ENCODE measurements around the gene KDM4C.

DNA sequence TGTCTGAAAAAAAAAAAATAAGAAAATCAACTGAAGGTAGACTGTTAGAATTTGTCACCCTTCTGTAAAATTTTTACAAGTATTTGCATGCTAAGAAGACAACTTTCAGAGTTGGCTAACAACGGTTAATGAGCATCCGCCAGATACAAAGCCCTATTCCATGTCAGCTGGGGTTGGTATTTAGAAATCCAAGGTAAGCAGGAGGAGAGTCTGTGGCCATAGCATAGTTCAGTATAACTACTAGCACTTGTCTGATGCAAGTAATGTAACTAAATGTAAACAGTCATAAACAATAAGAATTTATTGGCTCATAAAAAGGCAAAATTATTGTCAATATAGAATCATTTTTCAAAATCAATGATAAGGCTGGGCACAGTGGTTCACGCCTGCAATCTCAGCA is 45.7 kb upstream of the KDM4C start:
- TF ChIP-seq, protein P1, sequence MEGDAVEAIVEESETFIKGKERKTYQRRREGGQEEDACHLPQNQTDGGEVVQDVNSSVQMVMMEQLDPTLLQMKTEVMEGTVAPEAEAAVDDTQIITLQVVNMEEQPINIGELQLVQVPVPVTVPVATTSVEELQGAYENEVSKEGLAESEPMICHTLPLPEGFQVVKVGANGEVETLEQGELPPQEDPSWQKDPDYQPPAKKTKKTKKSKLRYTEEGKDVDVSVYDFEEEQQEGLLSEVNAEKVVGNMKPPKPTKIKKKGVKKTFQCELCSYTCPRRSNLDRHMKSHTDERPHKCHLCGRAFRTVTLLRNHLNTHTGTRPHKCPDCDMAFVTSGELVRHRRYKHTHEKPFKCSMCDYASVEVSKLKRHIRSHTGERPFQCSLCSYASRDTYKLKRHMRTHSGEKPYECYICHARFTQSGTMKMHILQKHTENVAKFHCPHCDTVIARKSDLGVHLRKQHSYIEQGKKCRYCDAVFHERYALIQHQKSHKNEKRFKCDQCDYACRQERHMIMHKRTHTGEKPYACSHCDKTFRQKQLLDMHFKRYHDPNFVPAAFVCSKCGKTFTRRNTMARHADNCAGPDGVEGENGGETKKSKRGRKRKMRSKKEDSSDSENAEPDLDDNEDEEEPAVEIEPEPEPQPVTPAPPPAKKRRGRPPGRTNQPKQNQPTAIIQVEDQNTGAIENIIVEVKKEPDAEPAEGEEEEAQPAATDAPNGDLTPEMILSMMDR (conservative IDR thresholded peaks at IDR 0.05; ENCODE audit: low read depth, low read length) = no peak
- TF ChIP-seq POLR2A (IDR thresholded peaks at IDR 0.05; ENCODE audit: low read depth, low read length) = no peak
- no peak for TF ChIP-seq ELK1 (IDR thresholded peaks at IDR 0.05; ENCODE audit: borderline replicate concordance, low read depth, low read length)
- TF ChIP-seq, protein P2, sequence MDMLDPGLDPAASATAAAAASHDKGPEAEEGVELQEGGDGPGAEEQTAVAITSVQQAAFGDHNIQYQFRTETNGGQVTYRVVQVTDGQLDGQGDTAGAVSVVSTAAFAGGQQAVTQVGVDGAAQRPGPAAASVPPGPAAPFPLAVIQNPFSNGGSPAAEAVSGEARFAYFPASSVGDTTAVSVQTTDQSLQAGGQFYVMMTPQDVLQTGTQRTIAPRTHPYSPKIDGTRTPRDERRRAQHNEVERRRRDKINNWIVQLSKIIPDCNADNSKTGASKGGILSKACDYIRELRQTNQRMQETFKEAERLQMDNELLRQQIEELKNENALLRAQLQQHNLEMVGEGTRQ (IDR thresholded peaks at IDR 0.05; ENCODE audit: low read depth, low read length) = no peak
- TF ChIP-seq BHLHE40 (IDR thresholded peaks at IDR 0.05; ENCODE audit: low read depth, low read length) = no peak
- no peak for TF ChIP-seq CEBPB (IDR thresholded peaks at IDR 0.05; ENCODE audit: low read depth, low read length)
- no peak for TF ChIP-seq MAZ (IDR thresholded peaks at IDR 0.05; ENCODE audit: borderline replicate concordance, low read depth, low read length)
